Skeletal muscle tissue (tissue), 1 donor: Measurements from ENCODE around the gene CFAP100. TPM values are rescaled to one million over a fixed set of nuclear protein-coding genes. Genes with fewer than 3 reads are reported as not detected.

Source experiments
- total RNA-seq: library from RNA; depleted of rRNA; stranded (reverse); fragments of >200 nt; gene quantifications from one replicate; pipeline ENCODE4 v1.2.3, GENCODE V29; 2014

Gene CFAP100
- total RNA-seq, 1 donor from 2014 or later = not detected

Other genes starting within 250 kb of the CFAP100 start
- 2.6 TPM for gene ALDH1L1, start 214.3 kb upstream of the CFAP100 start, total RNA-seq
- gene KLF15, start 37.5 kb upstream of the CFAP100 start, total RNA-seq = 2.6 TPM
- gene ZXDC, start 81.0 kb downstream of the CFAP100 start, total RNA-seq = 18.8 TPM
- not detected for gene UROC1, start 122.9 kb downstream of the CFAP100 start, total RNA-seq
- not detected for gene CHST13, start 129.2 kb downstream of the CFAP100 start, total RNA-seq
- gene C3orf22, start 164.0 kb downstream of the CFAP100 start, total RNA-seq = under 0.01 TPM